NCI-H1105 treated with DMSO at 0.1 percent for 48 hours (cell line): ENCODE measurements around the gene FES.
"Not testable (repeated sequence)": the region's sequence is repeated elsewhere in the genome, so short reads cannot be mapped to it uniquely, and the experiment has no call there.

Experiments
- DNase-seq: peaks from one replicate; lab custom pipeline; 2025; lab: John Stamatoyannopoulos, UW

The FES gene

GRCh38 chr15:90891346-90891949 lies 7.1 kb downstream of the FES start:
- DNase-seq, result no peak

GRCh38 chr15:90892023-90892422 lies 7.7 kb downstream of the FES start:
- DNase-seq, result no peak

GRCh38 chr15:90892498-90893174 lies 8.3 kb downstream of the FES start:
- no peak for DNase-seq

GRCh38 chr15:90893175-90894090 lies 9.1 kb downstream of the FES start:
- DNase-seq, result no peak

GRCh38 chr15:90895571-90896117 lies 11.3 kb downstream of the FES start:
- no peak for DNase-seq

- not testable (repeated sequence) for DNase-seq
These were observed 12.9 kb downstream of the FES start for GRCh38 chr15:90897131-90897655.

- DNase-seq, result no peak
These were observed 17.1 kb downstream of the FES start for GRCh38 chr15:90901175-90902039.

- peak; percentile 49 for DNase-seq
These were observed 17.9 kb downstream of the FES start for GRCh38 chr15:90902040-90902839.

- peak; percentile 52 for DNase-seq
These were observed 18.8 kb downstream of the FES start, which contains the start of gene MAN2A2 for GRCh38 chr15:90902840-90903732. Gene MAN2A2 (plus strand): TSS chr15:90903302. CDS start chr15:90904208, 906 bp downstream.

GRCh38 chr15:90903733-90904536 lies 19.6 kb downstream of the FES start:
- DNase-seq, result no peak

- no peak for DNase-seq
These were observed 20.4 kb downstream of the FES start for GRCh38 chr15:90904746-90905145.

- no peak for DNase-seq
These were observed 21.2 kb downstream of the FES start for GRCh38 chr15:90905306-90906180.

- no peak for DNase-seq
These were observed 22.0 kb downstream of the FES start for GRCh38 chr15:90906181-90906849.

GRCh38 chr15:90907051-90907660 lies 22.9 kb downstream of the FES start:
- no peak for DNase-seq

- no peak for DNase-seq
These were observed 23.7 kb downstream of the FES start for GRCh38 chr15:90907838-90908507.

GRCh38 chr15:90909449-90909848 lies 25.1 kb downstream of the FES start:
- not testable (repeated sequence) for DNase-seq
